ENCODE measurements around the gene FCGR3A.
"Not testable (repeated sequence)": the region's sequence is repeated elsewhere in the genome, so short reads cannot be mapped to it uniquely, and the experiment has no call there.

GRCh38 chr1:161512636-161513447, 36.8 kb downstream of the FCGR3A start:
- TF ChIP-seq, protein P1, sequence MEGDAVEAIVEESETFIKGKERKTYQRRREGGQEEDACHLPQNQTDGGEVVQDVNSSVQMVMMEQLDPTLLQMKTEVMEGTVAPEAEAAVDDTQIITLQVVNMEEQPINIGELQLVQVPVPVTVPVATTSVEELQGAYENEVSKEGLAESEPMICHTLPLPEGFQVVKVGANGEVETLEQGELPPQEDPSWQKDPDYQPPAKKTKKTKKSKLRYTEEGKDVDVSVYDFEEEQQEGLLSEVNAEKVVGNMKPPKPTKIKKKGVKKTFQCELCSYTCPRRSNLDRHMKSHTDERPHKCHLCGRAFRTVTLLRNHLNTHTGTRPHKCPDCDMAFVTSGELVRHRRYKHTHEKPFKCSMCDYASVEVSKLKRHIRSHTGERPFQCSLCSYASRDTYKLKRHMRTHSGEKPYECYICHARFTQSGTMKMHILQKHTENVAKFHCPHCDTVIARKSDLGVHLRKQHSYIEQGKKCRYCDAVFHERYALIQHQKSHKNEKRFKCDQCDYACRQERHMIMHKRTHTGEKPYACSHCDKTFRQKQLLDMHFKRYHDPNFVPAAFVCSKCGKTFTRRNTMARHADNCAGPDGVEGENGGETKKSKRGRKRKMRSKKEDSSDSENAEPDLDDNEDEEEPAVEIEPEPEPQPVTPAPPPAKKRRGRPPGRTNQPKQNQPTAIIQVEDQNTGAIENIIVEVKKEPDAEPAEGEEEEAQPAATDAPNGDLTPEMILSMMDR (conservative IDR thresholded peaks at IDR 0.05; ENCODE audit: low read depth in 2 of 2): not testable (repeated sequence)
- not testable (repeated sequence) for TF ChIP-seq EZH2 (IDR thresholded peaks at IDR 0.05; ENCODE audit: low read depth, unreplicated experiment)

All from GM23338 (cell line).